Ureter (tissue), 1 donor: ENCODE data around the gene TUBGCP6. TPM values are rescaled to one million over a fixed set of nuclear protein-coding genes. Genes with fewer than 3 reads are reported as not detected.
A peak's percentile ranks its signal among the peaks of the same experiment; 100 is the strongest.
"Not testable (repeated sequence)": the region's sequence is repeated elsewhere in the genome, so short reads cannot be mapped to it uniquely, and the experiment has no call there.

Source experiments
- DNase-seq: peaks from one replicate; pipeline ENCODE4 v3.0.0-alpha.2; 2020; ENCODE audit warnings: low spot score
- total RNA-seq: library from RNA; stranded (reverse); gene quantifications from one replicate; pipeline ENCODE4 v1.2.4, GENCODE V29; 2023
- donor health status: DM: yes; HTN: yes; CAD: no.

TUBGCP6 gene
- total RNA-seq, 1 donor from 2014 or later: 57.2 TPM

- no peak for DNase-seq
Measured at GRCh38 chr22:50210378-50211139, 34.3 kb downstream of the TUBGCP6 start.

DNA sequence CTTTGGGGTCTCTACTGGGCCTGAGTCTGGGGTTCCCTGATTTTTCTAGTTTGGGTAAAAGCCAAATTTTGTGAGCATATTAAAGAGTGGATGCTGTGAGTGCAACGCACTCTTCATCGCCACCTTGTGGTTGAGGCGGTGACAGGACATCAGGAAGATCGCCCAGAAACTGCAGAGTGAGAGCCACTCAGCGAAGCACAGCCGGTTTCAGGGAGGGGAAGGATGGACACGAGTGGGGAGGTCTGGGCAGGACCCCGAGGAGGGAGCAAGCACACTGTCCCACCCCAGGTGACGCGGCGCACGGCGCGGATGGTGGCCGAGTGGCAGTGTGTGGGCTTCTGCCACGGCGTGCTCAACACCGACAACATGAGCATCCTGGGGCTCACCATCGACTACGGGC lies 34.9 kb downstream of the TUBGCP6 start:
- peak; percentile 55 for DNase-seq

- peak; percentile 44 for DNase-seq
Measured at GRCh38 chr22:50208939-50209892, 35.6 kb downstream of the TUBGCP6 start.

DNA sequence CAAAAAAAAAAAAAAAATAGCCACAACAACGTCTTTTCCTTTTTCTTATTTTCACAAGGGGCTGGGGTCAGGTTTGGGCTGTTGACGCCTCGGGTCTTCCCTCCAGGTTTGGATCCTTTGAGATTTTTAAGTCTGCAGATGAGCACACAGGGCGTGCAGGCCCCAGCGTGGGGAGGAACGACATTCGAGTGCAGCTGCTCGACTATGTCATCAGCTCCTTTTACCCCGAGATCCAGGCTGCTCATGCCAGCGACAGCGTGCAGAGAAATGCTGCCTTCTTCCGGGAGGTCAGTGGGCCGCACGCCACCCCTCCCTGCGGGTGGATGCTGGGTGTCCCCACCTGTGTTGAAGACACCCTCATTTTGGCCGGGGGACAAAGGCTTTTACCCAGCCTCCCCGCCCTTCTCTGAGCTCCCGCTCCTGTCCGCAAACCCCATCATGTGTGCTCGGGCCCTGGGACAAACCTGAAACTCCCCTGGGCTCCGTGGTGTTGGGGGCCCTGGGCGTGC lies 36.3 kb downstream of the TUBGCP6 start:
- no peak for DNase-seq

DNA sequence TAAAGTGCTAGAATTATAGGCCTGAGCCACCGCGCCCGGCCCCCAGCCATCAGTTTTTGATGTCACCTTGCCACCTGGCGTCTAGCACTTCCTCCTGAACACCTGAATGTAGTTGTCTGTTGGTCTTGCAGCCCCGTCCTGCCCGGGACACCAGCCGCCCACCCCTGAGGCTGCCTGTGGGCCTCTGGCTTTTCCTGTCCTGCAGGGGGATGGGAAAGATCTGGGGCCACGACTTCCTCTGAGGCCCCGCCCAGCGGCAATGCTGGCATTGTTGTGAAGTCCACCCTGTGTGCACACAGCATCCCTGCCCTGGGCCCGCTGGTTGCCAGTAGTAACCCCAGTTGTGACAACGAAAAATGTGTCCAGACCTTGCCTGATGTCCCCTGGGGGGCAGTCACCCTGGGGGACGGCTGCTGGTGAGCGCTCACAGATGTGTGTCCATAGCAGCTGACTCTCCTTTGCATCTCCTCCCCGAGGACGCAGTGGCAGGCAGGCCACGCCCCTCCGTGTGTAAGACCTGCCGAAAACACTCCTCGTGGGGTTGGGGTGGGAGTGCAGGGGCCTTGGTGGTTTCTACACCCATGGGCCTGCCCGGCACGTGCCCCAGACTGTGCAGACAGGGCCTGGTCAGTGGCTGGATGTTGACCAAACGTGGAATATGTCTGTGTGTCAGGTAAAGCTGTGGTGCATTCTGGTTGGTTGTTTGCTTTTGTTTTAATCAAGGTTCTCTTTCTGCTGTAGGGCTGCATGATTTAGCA lies 37.3 kb downstream of the TUBGCP6 start:
- DNase-seq: no peak

DNA sequence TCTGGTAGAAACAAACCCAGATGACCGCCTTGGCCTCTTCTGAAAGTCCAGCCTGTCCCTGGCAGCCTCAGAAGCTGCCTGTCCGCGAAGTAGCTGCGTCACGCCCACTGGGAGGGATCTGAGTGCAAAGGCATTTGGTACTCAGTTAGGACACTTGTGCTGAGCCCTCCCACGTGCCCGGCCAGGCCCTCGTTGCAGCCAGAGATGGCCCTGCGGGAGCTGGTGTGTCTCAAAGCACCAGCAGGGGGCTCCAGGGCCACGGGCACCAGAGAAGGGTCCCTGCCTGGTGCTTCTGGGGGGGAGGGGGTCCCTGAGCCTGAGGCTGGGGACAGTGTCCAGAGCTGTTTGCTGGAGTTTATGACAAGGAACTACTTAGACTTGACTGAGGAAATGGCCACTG lies 38.2 kb downstream of the TUBGCP6 start:
- no peak for DNase-seq

GRCh38 chr22:50205781-50206569 lies 38.8 kb downstream of the TUBGCP6 start:
- DNase-seq: no peak

GRCh38 chr22:50204998-50205397 lies 39.8 kb downstream of the TUBGCP6 start:
- not testable (repeated sequence) for DNase-seq

DNA sequence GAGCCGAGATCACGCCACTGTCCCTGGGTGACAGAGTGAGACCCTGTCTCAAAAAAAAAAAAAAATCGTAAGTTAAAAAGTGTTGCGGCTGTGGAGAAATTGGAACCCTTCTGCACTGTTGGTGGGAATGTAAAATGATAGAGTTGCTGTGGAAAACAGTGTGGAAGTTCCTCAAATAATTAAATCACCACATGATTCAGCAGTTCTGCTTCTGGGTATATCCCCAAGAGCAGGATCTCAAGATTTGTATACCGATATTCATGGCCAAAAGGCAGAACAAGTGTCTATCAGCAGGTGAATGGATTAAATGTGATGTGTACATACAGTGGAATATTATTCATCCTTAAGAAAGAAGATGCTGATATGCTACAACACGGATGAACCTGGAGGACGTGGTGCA lies 40.3 kb downstream of the TUBGCP6 start:
- no peak for DNase-seq

- DNase-seq: no peak
Measured at GRCh38 chr22:50203288-50203687, 41.5 kb downstream of the TUBGCP6 start.

DNA sequence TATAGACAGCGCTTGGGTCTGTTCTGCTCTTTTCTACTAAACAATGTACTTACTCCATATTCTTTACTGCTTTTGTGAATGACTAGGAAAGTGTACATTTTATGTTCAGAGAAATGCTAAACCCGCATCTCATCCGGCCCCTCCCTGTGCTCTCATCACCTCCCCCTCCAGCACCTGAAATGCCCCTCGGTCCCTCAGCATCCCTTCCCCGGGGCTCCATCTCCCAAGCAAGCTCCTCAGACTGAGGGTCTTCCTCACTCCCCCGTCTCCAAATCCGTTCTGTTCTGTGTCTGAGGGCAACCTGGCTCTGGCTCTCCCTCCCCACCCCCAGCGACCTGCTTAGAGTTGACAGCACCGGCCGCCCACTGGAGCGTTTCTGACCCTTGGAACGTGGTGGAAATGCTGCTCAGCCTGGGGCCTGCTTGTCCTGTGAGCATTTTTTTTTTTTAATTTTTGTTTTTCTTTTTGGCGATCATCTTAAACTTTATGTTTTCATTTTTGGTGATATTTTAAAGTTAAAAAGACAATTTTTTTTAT lies 42.6 kb downstream of the TUBGCP6 start:
- no peak for DNase-seq

- no peak for DNase-seq
Measured at GRCh38 chr22:50201191-50202129, 43.4 kb downstream of the TUBGCP6 start.

GRCh38 chr22:50200461-50201190 lies 44.2 kb downstream of the TUBGCP6 start, which contains the start of gene SELENOO:
Gene SELENOO, plus strand, starts transcription at chr22:50201011. Its CDS starts 26 bp downstream, at chr22:50201037.
- peak; percentile 93 for DNase-seq

- DNase-seq: no peak
Measured at GRCh38 chr22:50199829-50200460, 44.9 kb downstream of the TUBGCP6 start.

DNA sequence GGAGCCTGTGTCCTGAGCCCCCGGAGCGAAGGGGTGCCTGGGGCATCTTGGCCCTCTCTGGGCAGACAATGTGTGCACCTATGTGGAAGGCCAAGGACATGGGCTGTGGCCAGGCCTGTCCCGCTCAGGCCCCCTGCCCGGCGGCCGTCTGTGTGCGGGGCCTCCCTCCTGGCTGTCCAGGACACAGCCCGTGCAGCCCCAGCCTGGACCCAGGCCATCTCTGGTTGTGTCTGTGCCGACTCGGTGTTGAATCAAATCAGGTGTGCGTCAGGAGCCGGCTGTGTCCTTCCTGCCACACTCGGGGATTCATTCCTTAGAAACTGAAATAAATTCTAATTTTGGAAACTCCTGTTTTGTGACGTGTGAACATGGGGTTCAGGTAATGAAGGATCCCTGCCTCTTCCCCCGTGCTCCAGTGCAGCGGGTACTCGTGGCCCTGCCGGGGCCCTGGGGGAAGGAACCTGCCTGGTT lies 45.5 kb downstream of the TUBGCP6 start:
- no peak for DNase-seq

DNA sequence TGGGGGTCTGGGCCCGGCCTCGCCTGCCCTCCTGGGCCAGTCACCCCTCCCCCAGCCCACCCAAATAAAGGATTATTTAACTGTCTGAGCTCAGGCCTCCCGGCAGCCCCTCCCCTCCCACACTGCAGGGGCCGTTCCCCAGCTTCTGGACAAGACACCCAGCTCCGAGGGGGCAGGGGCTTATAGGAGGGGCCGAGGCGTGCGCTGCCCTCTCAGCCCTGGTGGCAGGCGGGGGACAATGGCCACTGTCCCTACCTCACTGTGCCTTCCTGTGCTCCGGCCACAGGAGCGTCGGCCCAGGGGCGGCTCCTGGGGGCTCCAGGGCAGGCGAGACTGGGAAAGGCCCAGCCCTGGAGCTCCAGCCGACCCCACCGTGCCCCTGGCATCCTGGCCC lies 46.2 kb downstream of the TUBGCP6 start:
- no peak for DNase-seq

GRCh38 chr22:50197856-50198623 lies 46.8 kb downstream of the TUBGCP6 start:
- no peak for DNase-seq
